GM12891 (cell line): ENCODE data around the gene HLA-A.

Source experiments
- PAX5 ChIP-seq: IDR thresholded peaks from 2 replicates; pipeline ENCODE4 v1.6.1; 2011; ENCODE audit warnings: low read length, moderate library complexity, mild to moderate bottlenecking; ENCODE audit not compliant: insufficient read depth, severe bottlenecking
- POLR2A ChIP-seq: IDR thresholded peaks from 2 replicates; pipeline ENCODE4 v1.6.1; 2011; ENCODE audit warnings: low read depth, low read length, control low read depth
- POLR2AphosphoS5 ChIP-seq: IDR thresholded peaks from 2 replicates; pipeline ENCODE4 v1.6.1; 2011; ENCODE audit warnings: low read depth, low read length, control low read depth
- TAF1 ChIP-seq: IDR thresholded peaks from 2 replicates; pipeline ENCODE4 v1.6.1; 2011; ENCODE audit warnings: low read depth, low read length, control low read depth

DNA sequence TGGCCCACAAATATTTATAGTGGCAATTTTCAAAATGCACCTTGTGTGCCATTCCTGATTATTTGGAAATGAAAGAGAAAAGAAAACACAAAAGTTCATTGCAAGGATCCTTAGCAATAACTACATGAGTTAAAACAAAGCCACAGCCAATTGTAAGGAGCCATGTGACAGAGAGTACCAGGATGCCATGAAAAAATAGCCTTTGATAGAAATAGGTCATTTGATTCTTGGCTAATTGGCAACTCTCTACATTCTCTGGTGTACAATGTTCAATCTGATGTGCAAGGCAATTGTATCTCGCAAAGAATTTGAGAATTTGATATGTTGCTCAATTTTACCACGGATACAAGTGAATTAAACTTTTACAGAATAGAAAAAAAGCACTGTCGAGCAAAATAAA is 9.6 kb downstream of the HLA-A start:
- no peak for TF ChIP-seq POLR2A
- no peak for TF ChIP-seq POLR2AphosphoS5
- no peak for TF ChIP-seq TAF1
- no peak for TF ChIP-seq PAX5
